NCI-H2107 treated with DMSO at 0.1 percent for 48 hours (cell line): ENCODE measurements around the gene NLRP5.
"Not testable (repeated sequence)": the region's sequence is repeated elsewhere in the genome, so short reads cannot be mapped to it uniquely, and the experiment has no call there.

Source experiments
- DNase-seq: peaks from one replicate; lab custom pipeline; 2025; ENCODE audit not compliant: unreplicated experiment; lab: John Stamatoyannopoulos, UW

The NLRP5 gene

GRCh38 chr19:56098237-56098636 lies 111.7 kb downstream of the NLRP5 start:
- not testable (repeated sequence) for DNase-seq

DNA sequence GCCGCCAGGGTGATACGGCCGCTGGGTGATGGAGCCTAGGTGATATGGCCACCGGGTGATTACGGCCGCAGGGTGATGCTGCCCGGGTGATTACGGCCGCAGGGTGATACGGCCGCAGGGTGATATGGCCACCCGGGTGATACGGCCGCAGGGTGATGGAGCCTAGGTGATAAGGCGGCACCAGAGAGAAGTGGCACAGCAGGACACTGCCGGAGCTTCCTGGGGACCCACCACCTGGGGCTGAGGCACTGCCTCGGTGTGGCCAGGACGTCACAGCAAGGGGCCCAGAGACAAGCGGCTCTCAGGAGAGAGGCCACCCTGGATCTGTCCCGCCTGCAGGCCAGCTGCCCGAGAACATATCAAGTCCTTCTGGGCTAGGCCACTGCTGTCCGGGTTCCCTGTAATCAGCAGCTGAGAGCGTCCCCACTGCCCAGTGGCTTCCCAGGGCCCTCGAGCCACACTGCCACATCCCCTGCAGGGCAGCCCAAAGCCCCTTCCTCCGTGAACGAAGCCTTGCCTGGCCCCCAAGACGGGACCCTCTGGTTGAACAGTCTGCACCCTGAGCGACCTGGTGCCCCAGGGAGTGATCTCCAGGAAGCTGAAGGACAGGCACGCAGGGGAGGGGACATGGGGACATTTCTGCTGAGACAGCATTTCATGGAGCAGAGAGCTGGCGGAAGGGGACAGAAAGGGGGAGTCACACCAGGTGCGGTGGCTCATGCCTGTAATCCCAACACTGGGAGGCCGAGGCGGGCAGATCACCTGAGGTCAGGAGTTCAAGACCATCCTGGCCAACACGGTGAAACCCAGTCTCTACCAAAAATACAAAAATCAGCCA lies 112.4 kb downstream of the NLRP5 start:
- DNase-seq = no peak

DNA sequence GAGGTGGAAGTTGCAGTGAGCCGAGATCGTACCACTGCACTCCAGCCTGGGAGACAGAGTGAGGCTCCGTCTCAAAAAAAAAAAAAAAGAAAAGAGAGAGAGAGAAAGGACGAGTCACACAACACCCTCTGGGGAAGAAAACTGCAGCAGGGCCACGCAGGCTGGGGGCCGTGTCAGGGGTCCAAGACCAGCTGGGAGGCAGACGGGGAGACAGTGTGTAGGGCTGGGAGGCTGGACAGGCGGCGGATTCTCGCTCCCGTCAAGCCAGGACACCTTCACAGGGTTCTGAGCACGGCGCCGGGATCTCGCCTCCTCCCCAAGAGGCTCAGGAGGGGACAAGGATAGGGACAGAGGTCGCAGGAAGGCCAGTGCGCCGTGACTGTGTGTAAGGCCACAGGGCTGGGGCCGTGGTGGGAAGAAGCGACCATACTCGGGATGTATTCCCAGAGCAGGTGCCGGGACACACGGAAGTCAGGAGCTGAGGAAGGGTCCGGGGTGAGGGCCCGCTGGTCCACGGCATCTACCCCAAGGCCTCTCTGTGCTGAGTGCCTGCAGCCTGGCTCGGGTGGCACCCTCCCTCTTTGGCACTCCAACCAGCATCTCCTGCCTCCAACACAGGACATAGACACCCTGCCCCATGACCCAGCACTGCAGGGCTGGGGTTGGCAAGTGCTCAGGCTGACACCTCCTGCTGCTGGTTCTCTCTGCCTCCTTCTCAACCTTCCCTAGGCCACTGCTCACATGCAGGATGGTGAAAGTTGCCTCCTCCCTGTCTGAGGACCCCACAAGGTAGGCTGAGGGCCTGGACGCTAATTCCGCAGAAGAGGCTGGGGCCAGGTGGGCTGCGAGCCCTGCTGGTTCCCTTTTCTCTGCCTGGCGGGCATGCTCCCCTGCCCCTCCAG lies 113.3 kb downstream of the NLRP5 start:
- DNase-seq = no peak

DNA sequence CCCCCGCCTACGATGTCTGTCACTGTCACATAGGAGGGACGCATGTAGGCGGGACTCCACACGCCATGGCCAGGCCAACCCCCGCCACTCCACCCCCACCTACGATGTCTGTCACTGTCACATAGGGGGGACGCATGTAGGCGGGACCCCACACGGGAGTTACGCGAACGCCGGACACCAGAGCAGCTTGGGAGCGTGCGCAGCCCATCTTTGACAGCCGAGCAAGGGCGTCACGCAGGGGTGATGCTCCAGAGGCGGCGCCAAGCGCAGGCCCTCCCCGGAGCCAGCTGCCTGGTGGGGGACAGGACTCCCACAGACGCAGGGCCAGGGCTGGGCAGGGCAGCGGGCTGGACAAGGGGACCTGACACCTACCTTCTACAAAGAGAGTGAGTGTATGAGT lies 114.5 kb downstream of the NLRP5 start:
- DNase-seq = no peak

DNA sequence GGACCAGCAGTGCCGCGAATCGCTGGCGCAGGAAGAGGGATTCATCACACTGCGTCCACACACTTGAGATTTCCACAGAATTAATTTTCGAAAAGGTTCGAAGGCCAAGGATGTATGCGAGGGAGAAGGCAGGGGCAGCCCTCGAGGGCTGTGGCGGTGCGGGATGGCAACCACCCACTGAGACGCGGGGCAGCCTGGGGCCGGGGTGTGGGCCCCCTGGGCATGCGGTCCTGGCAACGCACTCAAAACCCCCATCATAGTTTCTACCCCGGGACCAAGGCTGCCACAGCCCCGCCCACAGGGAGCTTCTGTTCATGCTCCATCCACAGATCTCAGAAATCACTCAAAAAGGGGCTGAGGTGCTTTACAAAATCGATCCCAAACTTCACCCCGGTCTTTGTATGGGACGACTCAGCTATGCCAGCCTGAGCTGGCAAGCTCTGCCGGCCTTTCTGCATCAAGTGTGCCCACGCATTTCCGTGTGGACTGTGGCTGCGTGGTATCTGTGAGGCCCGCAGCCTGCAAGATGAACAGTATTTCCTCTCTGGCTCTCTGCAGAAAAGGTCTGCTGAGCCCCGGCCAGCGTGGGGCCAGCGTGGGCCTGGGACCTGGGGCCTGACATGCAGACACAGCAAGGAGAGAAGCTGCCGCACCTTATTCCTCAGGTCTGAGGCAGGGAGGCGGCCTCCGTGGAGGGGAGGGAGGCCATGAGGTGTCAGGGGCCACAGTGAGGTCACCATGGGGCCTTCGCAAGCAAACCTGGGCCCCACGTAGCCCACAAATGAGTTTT lies 115.4 kb downstream of the NLRP5 start:
- no peak for DNase-seq

DNA sequence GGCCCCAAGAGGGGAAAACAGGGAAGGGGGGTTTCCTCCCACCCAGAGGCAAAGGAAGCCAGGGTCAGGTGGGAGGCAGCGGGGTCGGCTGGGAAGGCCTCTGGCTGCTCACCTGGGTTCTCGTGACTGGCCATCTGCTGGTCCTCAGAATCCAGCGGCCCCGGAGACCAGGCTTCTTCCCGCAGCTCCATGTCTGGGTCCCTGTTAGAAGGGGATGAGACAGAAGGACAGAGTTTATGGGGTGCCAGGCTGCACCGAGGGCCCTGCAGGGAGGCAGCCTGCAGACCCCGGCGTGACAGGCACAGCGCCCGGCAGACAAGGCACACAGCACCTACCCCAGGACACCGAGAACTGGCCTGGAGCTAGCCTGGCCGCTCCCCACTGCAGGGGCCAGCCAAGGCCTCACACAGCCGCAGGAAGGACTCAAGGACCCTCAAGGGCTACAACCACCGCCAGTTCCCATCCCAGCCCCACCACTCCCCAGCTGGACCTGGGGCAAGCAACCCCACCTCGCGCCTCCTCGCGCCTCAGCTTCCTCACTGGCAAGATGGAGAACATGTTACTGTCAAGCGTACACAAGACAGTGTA lies 116.5 kb downstream of the NLRP5 start:
- DNase-seq = no peak

- no peak for DNase-seq
Observed at GRCh38 chr19:56104423-56104822, 117.8 kb downstream of the NLRP5 start.

- peak; percentile 71 for DNase-seq
Observed at GRCh38 chr19:56105090-56105701, 118.6 kb downstream of the NLRP5 start.

DNA sequence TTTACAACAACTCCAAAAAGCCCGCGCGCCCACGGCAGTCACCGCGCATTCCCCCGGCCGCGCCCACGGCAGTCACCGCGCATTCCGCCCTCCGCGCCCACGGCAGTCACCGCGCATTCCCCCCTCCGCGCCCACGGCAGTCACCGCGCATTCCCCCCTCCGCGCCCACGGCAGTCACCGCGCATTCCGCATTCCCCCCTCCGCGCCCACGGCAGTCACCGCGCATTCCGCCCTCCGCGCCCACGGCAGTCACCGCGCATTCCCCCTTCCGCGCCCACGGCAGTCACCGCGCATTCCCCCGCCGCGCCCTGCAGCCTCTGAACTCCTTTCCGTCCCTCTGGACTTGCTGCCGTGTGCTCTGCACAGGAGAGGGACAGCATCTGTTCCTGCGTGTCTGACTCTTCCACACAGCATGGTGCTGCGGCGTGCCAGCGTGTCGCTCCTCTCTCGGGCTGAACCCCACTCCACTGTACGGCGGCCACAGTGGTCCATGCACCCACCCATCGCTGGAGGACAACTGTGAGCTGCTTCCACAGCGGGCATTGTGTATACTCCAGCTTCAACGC lies 119.3 kb downstream of the NLRP5 start:
- not testable (repeated sequence) for DNase-seq

GRCh38 chr19:56106397-56106849 lies 119.8 kb downstream of the NLRP5 start:
- no peak for DNase-seq

GRCh38 chr19:56106993-56107392 lies 120.4 kb downstream of the NLRP5 start:
- no peak for DNase-seq

DNA sequence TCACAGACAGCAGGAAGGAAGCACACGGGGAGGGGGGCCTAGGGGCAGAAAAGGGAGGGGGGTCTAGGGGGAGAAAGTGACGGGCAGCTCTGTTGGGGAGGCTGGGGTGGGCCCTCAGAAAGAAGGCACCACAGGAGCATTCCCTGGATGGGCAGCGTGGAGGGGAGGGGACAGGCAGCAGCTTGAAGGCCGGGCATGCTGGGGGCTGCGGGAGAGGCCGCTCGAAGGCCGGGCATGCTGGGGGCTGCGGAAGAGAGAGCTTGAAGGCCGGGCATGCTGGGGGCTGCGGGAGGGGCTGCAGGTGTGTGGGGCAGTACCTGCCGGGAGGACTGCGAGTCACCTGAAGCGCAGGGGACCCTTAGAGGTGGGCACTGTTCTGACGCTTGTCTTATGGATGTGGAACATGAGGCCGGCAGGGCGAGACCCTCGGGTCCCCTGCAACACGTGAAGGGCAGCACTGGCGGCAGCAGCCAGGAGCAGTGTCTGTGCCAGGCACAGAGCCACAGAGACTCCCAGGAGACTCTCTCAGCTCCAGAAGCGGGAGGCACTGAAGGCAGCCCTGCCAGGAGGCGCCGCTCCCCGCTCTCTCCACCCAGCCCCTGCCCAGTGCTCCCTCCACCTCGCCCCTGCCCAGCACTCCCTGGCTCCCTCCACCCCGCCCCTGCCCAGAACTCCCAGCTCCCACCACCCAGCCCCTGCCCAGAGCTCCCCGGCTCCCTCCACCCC lies 121.2 kb downstream of the NLRP5 start:
- no peak for DNase-seq

DNA sequence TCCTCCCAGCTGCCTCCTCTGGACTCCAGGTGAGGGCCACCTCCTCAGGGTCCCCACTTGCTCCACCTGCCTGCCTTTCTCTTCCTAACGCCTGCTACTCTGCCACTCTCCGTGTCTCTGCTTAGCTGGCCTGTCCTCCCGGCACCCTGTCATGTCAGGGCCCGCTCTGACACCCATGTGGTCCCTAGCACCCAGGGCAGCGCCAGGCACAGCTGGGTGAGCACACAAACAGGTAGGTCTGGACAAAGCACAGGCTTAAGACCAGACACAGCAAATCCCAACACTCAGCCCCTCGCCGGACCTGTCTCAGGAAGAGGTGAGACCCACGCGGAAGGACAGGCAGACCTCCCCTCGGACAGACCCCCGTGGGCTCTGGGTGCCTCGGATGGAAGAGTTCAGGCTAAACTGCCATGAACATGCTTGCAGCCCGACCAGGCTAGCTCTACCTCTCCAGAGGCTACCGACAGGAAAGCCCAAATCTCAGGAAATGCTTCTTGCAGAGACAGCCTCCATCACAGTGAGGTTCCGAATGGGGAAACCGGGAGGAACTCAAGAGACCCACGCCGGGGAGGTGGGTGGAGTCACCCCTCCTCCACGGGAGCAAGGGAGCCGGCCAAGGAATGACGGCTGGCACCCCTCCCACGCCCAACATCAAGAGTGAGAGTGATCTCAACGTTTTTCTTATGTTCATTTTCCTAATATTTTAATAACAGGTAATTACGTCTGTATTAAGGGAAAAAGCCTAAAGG lies 122.0 kb downstream of the NLRP5 start:
- DNase-seq = no peak

DNA sequence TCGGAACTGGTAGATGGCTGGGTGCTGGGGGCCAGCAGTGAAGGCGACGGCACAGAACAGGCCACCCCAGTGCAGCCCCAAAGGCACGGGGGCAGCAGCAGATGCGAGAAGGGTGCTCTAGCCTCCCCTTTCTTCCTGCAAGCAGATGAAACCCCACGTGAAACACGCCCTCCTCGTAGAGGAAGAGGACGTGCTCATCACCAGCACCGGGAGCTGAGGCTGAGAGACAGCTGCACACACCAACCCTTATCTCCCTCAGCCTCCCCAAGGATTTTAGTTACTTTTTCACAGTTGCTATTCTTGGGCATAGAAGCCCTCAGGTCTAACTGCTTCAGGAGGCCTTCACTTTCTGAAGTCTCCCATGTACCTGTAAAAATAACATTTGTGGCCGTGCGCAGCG lies 122.7 kb downstream of the NLRP5 start:
- no peak for DNase-seq

GRCh38 chr19:56110515-56111448 lies 124.2 kb downstream of the NLRP5 start:
- DNase-seq = no peak
